Activated CD8-positive, alpha-beta T cell treated with anti-CD3 and anti-CD28 coated beads for 36 hours (primary cell): ENCODE data around the gene AK4. TPM values are rescaled to one million over a fixed set of nuclear protein-coding genes. Genes with fewer than 3 reads are reported as not detected.

ENCODE experiments used
- ATAC-seq: fragments of 200-7000 bp; cut with Tn5 transposase; one replicate; pipeline ENCODE4 v1.10.0; 2021; ENCODE audit warnings: mild to moderate bottlenecking, moderate library complexity
- CTCF ChIA-PET: fragments of 350-600 bp; sonication (Branson Sonifier 250); formaldehyde crosslinking; loops from one replicate; lab custom pipeline; 2021; ENCODE audit warnings: antibody characterized with exemption; lab: Charles Lee
- POLR2A ChIA-PET: fragments of 350-600 bp; sonication (Branson Sonifier 250); formaldehyde crosslinking; loops from one replicate; lab custom pipeline; 2021; ENCODE audit warnings: antibody characterized with exemption; lab: Charles Lee
- DNase-seq: peaks from one replicate; pipeline ENCODE4 v3.0.0-alpha.2; 2020
- H3K27ac Mint-ChIP-seq: one replicate; pipeline ENCODE4 v1.8.0; 2021; ENCODE audit warnings: mild to moderate bottlenecking, mixed read lengths
- H3K27me3 Mint-ChIP-seq: one replicate; pipeline ENCODE4 v1.8.0; 2021; ENCODE audit warnings: mixed read lengths
- H3K36me3 Mint-ChIP-seq: one replicate; pipeline ENCODE4 v1.8.0; 2021; ENCODE audit warnings: low read depth, mixed read lengths
- H3K4me1 Mint-ChIP-seq: one replicate; pipeline ENCODE4 v1.8.0; 2021; ENCODE audit warnings: low read depth, mixed read lengths
- H3K4me3 Mint-ChIP-seq: one replicate; pipeline ENCODE4 v1.8.0; 2021; ENCODE audit warnings: mild to moderate bottlenecking, moderate library complexity, mixed read lengths
- H3K9me3 Mint-ChIP-seq: one replicate; pipeline ENCODE4 v1.8.0; 2021; ENCODE audit warnings: mixed read lengths
- intact Hi-C: fragments of 100-400 bp; cut with micrococcal nuclease; formaldehyde crosslinking; loops from one replicate; pipeline ENCODE4 v1.10.0; 2022
- total RNA-seq, 2 experiments: library from RNA; stranded (reverse); gene quantifications; one replicate each; pipeline ENCODE4 v1.2.3, GENCODE V29; 2021
- TF ChIP-seq, protein P1 (sequence below): fragments of 200-600 bp; IDR thresholded peaks from one replicate; pipeline ENCODE4 v1.8.0; 2022; ENCODE audit warnings: antibody characterized with exemption, mild to moderate bottlenecking

AK4 gene
- total RNA-seq, 2 experiments from 2014 or later: 151 to 156 TPM

DNA sequence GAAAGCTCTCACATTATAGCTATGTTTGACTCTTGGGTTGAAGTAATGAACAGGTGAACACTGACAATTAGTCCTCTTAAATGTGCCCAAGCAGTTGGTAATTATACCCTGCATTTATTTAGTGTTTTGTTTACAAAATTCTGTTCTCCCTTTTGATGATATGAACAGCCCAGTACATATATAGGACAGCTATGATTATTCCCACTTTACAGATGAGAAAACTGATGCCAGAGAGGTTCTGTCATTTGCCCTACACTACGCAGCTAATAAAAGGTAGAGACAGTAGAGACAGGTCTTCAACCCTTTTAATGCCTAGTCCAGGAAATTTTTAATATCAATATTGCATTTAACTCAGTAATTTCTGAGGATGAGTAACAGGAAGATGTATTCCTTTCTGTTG, 115.3 kb downstream of the AK4 start:
- H3K4me3 Mint-ChIP-seq: no peak overlapping the region
- intact Hi-C loops: no loop called here
- no peaks in the 10 kb centered on the region for H3K9me3 Mint-ChIP-seq
- TF ChIP-seq, protein P1, sequence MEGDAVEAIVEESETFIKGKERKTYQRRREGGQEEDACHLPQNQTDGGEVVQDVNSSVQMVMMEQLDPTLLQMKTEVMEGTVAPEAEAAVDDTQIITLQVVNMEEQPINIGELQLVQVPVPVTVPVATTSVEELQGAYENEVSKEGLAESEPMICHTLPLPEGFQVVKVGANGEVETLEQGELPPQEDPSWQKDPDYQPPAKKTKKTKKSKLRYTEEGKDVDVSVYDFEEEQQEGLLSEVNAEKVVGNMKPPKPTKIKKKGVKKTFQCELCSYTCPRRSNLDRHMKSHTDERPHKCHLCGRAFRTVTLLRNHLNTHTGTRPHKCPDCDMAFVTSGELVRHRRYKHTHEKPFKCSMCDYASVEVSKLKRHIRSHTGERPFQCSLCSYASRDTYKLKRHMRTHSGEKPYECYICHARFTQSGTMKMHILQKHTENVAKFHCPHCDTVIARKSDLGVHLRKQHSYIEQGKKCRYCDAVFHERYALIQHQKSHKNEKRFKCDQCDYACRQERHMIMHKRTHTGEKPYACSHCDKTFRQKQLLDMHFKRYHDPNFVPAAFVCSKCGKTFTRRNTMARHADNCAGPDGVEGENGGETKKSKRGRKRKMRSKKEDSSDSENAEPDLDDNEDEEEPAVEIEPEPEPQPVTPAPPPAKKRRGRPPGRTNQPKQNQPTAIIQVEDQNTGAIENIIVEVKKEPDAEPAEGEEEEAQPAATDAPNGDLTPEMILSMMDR: no peak
- peaks cover 31% of the 10 kb centered on the region for H3K27me3 Mint-ChIP-seq
- CTCF ChIA-PET: no interaction called here
- no peak for DNase-seq
- POLR2A ChIA-PET: interaction anchor here (0.8 kb wide), 1 partner anchor 9 kb away, joined by 4 read pairs; no protein-coding TSS in a partner anchor
- H3K36me3 Mint-ChIP-seq: no peaks in the 10 kb centered on the region
- ATAC-seq: no peak
- H3K4me1 Mint-ChIP-seq: peaks cover 35% of the 10 kb centered on the region
- no peak overlapping the region for H3K27ac Mint-ChIP-seq

DNA sequence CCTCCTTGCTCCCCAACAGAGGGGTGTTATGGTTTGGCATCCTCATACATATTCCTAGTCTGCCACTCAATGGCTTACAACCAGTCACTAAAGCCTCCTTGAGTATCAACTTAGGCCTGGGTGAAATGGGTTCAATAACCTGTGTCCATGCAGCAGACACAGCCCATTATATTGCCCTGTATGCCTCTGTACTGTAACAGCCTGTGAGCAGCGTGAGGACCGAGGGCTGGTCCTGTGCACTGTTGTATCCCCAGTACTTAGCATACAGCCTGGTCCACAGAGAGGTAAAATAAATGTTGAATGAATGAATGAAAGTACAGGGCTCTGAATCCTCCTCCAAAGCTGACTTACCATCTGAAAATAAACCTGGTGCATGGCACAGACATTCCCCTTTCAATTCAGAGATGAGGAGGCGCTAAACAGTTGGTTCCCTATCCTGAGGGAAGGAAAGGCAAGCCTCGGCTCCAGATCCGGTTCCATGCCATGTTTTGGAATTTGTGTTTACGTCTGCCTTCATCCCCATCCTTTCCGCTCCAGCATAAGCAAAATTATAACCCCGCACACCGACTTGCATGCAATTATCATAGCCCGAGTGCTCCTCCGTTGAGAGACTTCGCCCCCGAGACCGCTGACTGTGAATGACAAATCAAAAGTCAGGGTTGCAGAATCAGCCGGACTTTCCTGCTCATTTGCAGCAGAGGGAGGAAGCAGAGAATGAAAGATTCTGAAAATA, 116.4 kb downstream of the AK4 start:
- POLR2A ChIA-PET: no interaction called here
- H3K9me3 Mint-ChIP-seq: no peaks in the 10 kb centered on the region
- peak overlapping the region; percentile 59 for H3K4me3 Mint-ChIP-seq
- TF ChIP-seq, protein P1: no peak
- ATAC-seq (no peak), DNase-seq (peak; percentile 44)
- H3K36me3 Mint-ChIP-seq: no peaks in the 10 kb centered on the region
- H3K4me1 Mint-ChIP-seq: peaks cover 33% of the 10 kb centered on the region
- intact Hi-C loops: no loop called here
- H3K27ac Mint-ChIP-seq: no peak overlapping the region
- CTCF ChIA-PET: no interaction called here
- H3K27me3 Mint-ChIP-seq: peaks cover 31% of the 10 kb centered on the region

DNA sequence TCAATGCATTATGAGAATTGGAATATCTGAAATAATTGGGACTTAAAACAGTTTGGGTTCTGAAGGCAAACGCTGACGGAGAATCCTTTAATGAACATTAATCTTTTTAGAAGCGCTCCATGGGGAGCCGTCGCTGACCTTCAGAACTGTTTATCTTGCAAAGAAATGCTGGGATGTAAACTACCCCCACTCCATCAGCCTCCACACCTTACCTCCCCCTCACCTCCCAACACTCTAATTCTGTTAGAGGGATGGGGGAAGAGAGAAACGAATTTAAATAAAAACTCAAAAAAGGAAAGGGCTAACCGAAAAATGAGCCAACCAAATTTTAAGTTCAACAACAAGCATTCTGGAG, 117.3 kb downstream of the AK4 start:
- Mint-ChIP-seq H3K4me1 (peaks cover 26% of the 10 kb centered on the region), H3K36me3 (no peaks in the 10 kb centered on the region), H3K27me3 (peaks cover 34% of the 10 kb centered on the region), H3K27ac (no peak overlapping the region), H3K9me3 (no peaks in the 10 kb centered on the region), H3K4me3 (peak overlapping the region; percentile 59)
- intact Hi-C loops: no loop called here
- DNase-seq (no peak), ATAC-seq (no peak)
- POLR2A ChIA-PET: interaction anchor here (1.4 kb wide), 1 partner anchor 154 kb away, joined by 3 read pairs; no protein-coding TSS in a partner anchor
- TF ChIP-seq, protein P1: no peak
- CTCF ChIA-PET: no interaction called here

DNA sequence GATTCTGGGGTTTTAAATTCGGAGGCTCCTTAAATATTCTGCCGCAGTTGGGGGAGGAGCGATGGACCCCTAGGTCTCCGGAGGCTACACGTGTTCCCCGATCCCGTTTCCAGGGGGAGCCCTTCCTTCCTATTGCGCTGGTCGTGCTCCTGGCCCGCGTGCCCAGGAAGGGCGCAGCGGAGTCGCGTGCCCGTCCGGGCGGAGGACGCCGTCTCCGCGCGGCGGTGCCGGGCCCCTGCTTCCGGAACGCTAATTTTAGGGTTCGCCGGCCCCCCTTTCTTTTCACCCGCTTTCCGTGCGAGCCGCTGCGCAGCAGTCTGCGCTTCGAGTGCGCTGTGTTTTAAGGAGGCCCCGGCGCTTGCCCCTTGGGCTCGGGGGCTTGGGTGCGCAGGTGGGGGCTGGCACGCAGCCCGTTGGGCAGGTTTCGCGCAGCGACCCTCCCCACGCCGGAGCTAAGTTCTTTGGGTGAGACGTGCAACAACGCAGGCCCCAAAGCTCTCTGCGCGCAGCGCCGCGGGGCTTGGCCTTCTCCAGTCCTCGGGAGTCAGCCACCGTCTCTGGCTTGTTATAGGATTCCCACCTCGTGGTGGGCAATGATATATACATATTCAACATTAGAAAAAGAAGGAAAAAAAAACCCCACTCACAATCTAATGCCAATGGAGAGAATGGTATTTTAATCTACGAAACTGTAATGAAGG, 117.8 kb downstream of the AK4 start:
- peak; percentile 33 for ATAC-seq
- TF ChIP-seq, protein P1: no peak
- DNase-seq: peak; percentile 38
- POLR2A ChIA-PET: interaction anchor here (1.4 kb wide), 1 partner anchor 154 kb away, joined by 3 read pairs; no protein-coding TSS in a partner anchor
- H3K36me3 Mint-ChIP-seq: no peaks in the 10 kb centered on the region
- peak overlapping the region; percentile 57 for H3K27ac Mint-ChIP-seq
- peaks cover 21% of the 10 kb centered on the region for H3K4me1 Mint-ChIP-seq
- peaks cover 34% of the 10 kb centered on the region for H3K27me3 Mint-ChIP-seq
- intact Hi-C loops: no loop called here
- no peaks in the 10 kb centered on the region for H3K9me3 Mint-ChIP-seq
- peak overlapping the region; percentile 59 for H3K4me3 Mint-ChIP-seq
- CTCF ChIA-PET: interaction anchor here (2.0 kb wide), 1 partner anchor 11 kb away, joined by 8 read pairs; no protein-coding TSS in a partner anchor

DNA sequence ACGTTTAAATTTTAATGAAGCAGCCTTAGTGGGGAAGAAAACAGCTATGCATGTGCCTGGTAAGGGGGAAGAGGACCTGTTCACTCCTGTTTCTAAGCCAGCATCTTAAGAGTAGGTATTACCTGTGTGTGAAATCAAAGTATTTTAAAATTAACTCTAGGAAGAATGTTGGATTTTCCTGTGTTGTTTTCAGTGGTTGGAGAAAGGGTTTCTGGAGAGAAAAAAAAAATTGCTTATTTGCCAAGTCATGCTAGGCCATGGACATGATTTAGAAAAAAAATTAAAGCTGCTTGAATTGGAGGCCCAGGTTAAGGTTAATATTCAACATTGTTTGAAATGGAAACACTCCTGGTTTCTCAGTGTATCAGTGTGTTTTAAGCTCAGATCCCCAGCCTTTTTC, 118.5 kb downstream of the AK4 start:
- Mint-ChIP-seq H3K36me3 (no peaks in the 10 kb centered on the region), H3K4me1 (peaks cover 17% of the 10 kb centered on the region), H3K9me3 (no peaks in the 10 kb centered on the region), H3K27me3 (peaks cover 34% of the 10 kb centered on the region), H3K4me3 (peak overlapping the region; percentile 59), H3K27ac (no peak overlapping the region)
- intact Hi-C loops: no loop called here
- POLR2A ChIA-PET: interaction anchor here (1.1 to 1.4 kb wide), 2 partner anchors 12 to 153 kb away, joined by 3 read pairs; no protein-coding TSS in a partner anchor
- DNase-seq: no peak
- CTCF ChIA-PET: interaction anchor here (2.0 to 2.3 kb wide), 2 partner anchors 12 to 193 kb away, joined by 6 to 8 read pairs; no protein-coding TSS in a partner anchor
- ATAC-seq: no peak
- TF ChIP-seq, protein P1: no peak
